HEK293 (cell line): ENCODE measurements around the gene SCFD2.

Experiments
- CTCF ChIA-PET: fragments of 350-600 bp; formaldehyde crosslinking; extraction: SDS; loops from one replicate; lab custom pipeline; 2021; ENCODE audit warnings: antibody characterized with exemption; lab: Yijun Ruan, JAX
- POLR2A ChIA-PET: fragments of 300-600 bp; formaldehyde crosslinking; extraction: SDS; loops from one replicate; lab custom pipeline; 2020; ENCODE audit warnings: antibody characterized with exemption, inconsistent platforms; lab: Yijun Ruan, JAX
- H3K27ac ChIP-seq: fragments of 200-500 bp; sonication (Bioruptor generic); 2 replicates; pipeline ENCODE4 v1.5.1; 2014; ENCODE audit warnings: low read depth, low read length, control low read depth, inconsistent platforms; ENCODE audit errors: extremely low read depth
- H3K36me3 ChIP-seq, 2 experiments: fragments of 200-500 bp in 1 of 2; sonication (Bioruptor generic) in 1 of 2; 1 replicate in 1 of 2; 2 replicates in 1 of 2; pipeline ENCODE4 v1.5.1; 2014 to 2017; ENCODE audit warnings: inconsistent platforms in 2 of 2, low read length in 2 of 2; ENCODE audit not compliant: control insufficient read depth in 2 of 2, insufficient read depth in 1 of 2
- H3K4me1 ChIP-seq: fragments of 200-500 bp; sonication (Bioruptor generic); 2 replicates; pipeline ENCODE4 v1.5.1; 2014; ENCODE audit warnings: mild to moderate bottlenecking, low read length, inconsistent platforms; ENCODE audit not compliant: control insufficient read depth, insufficient read depth
- H3K4me3 ChIP-seq: 2 replicates; pipeline ENCODE4 v1.5.1; 2011; ENCODE audit warnings: low read depth, mild to moderate bottlenecking, control low read depth, low read length, moderate library complexity
- H3K9me3 ChIP-seq: fragments of 200-500 bp; sonication (Bioruptor generic); 2 replicates; pipeline ENCODE4 v1.5.1; 2014; ENCODE audit warnings: low read depth, low read length, inconsistent platforms; ENCODE audit not compliant: control insufficient read depth, insufficient read depth
- KLF17 ChIP-seq: fragments of 450-650 bp; formaldehyde crosslinking; IDR thresholded peaks from 2 replicates; pipeline ENCODE4 v1.5.1; 2016; ENCODE audit warnings: missing biosample characterization, missing genetic modification characterization
- ZBTB21 ChIP-seq: fragments of 450-650 bp; formaldehyde crosslinking; IDR thresholded peaks from 2 replicates; pipeline ENCODE4 v1.5.1; 2017; ENCODE audit warnings: missing biosample characterization, missing genetic modification characterization
- ZBTB6 ChIP-seq: fragments of 450-650 bp; formaldehyde crosslinking; IDR thresholded peaks from 2 replicates; pipeline ENCODE4 v1.5.1; 2017; ENCODE audit warnings: missing biosample characterization, missing genetic modification characterization
- ZFHX2 ChIP-seq: fragments of 450-650 bp; formaldehyde crosslinking; conservative IDR thresholded peaks from 2 replicates; pipeline ENCODE4 v1.5.1; 2016; ENCODE audit warnings: missing biosample characterization, missing genetic modification characterization
- ZNF138 ChIP-seq: fragments of 450-650 bp; formaldehyde crosslinking; IDR thresholded peaks from 2 replicates; pipeline ENCODE4 v1.5.1; 2016; ENCODE audit warnings: missing biosample characterization, missing genetic modification characterization, borderline replicate concordance
- ZNF174 ChIP-seq: fragments of 450-650 bp; formaldehyde crosslinking; IDR thresholded peaks from 2 replicates; pipeline ENCODE4 v1.5.0; 2017; ENCODE audit warnings: missing biosample characterization, mild to moderate bottlenecking, missing genetic modification characterization
- ZNF175 ChIP-seq: fragments of 450-650 bp; formaldehyde crosslinking; IDR thresholded peaks from 2 replicates; pipeline ENCODE4 v1.5.1; 2016; ENCODE audit warnings: missing biosample characterization, missing genetic modification characterization
- ZNF19 ChIP-seq: fragments of 450-650 bp; formaldehyde crosslinking; IDR thresholded peaks from 2 replicates; pipeline ENCODE4; 2016; ENCODE audit warnings: missing biosample characterization, missing genetic modification characterization, low read depth
- ZNF221 ChIP-seq: fragments of 450-650 bp; formaldehyde crosslinking; IDR thresholded peaks from 2 replicates; pipeline ENCODE4 v1.5.1; 2017; ENCODE audit warnings: missing biosample characterization, missing genetic modification characterization, borderline replicate concordance
- ZNF274 ChIP-seq, 2 experiments: fragments of 200-500 bp in 1 of 2; fragments of 450-650 bp in 1 of 2; sonication (Bioruptor generic) in 1 of 2; formaldehyde crosslinking in 1 of 2; IDR thresholded peaks; 2 replicates each; pipeline versions ENCODE4 v1.5.1 to v1.6.1; 2014 to 2016; ENCODE audit warnings: borderline replicate concordance in 1 of 2, inconsistent platforms in 1 of 2, low read length in 1 of 2, missing biosample characterization in 1 of 2, missing genetic modification characterization in 1 of 2
- ZNF292 ChIP-seq: fragments of 450-650 bp; formaldehyde crosslinking; IDR thresholded peaks from 2 replicates; pipeline ENCODE4 v1.5.1; 2016; ENCODE audit warnings: low read depth, missing biosample characterization, missing genetic modification characterization, borderline replicate concordance
- ZNF416 ChIP-seq: fragments of 450-650 bp; formaldehyde crosslinking; IDR thresholded peaks from 2 replicates; pipeline ENCODE4 v1.5.1; 2016; ENCODE audit warnings: missing biosample characterization, missing genetic modification characterization
- ZNF473 ChIP-seq: fragments of 450-650 bp; formaldehyde crosslinking; IDR thresholded peaks from 2 replicates; pipeline ENCODE4 v1.5.1; 2017; ENCODE audit warnings: missing biosample characterization, missing genetic modification characterization
- ZNF514 ChIP-seq: fragments of 450-650 bp; formaldehyde crosslinking; IDR thresholded peaks from 2 replicates; pipeline ENCODE4 v1.5.1; 2016; ENCODE audit warnings: missing biosample characterization, missing genetic modification characterization
- ZNF521 ChIP-seq: fragments of 450-650 bp; formaldehyde crosslinking; IDR thresholded peaks from 2 replicates; pipeline ENCODE4 v1.5.1; 2017; ENCODE audit warnings: missing biosample characterization, mild to moderate bottlenecking, missing genetic modification characterization
- ZNF621 ChIP-seq: fragments of 450-650 bp; formaldehyde crosslinking; IDR thresholded peaks from 2 replicates; pipeline ENCODE4 v1.5.1; 2017; ENCODE audit warnings: missing biosample characterization, missing genetic modification characterization
- ZNF623 ChIP-seq: fragments of 450-650 bp; formaldehyde crosslinking; IDR thresholded peaks from 2 replicates; pipeline ENCODE4 v1.5.1; 2016; ENCODE audit warnings: missing biosample characterization, missing genetic modification characterization
- ZNF645 ChIP-seq: fragments of 450-650 bp; formaldehyde crosslinking; IDR thresholded peaks from 2 replicates; pipeline ENCODE4; 2016; ENCODE audit warnings: missing biosample characterization, missing genetic modification characterization
- ZNF654 ChIP-seq: fragments of 450-650 bp; formaldehyde crosslinking; IDR thresholded peaks from 2 replicates; pipeline ENCODE4 v1.5.1; 2016; ENCODE audit warnings: low read depth, missing biosample characterization, missing genetic modification characterization
- ZNF677 ChIP-seq: fragments of 450-650 bp; IDR thresholded peaks from 2 replicates; pipeline ENCODE4 v1.5.0; 2018; ENCODE audit warnings: missing biosample characterization, mild to moderate bottlenecking, missing genetic modification characterization, moderate library complexity
- ZNF837 ChIP-seq: fragments of 450-650 bp; formaldehyde crosslinking; IDR thresholded peaks from 2 replicates; pipeline ENCODE4 v1.5.1; 2016; ENCODE audit warnings: missing biosample characterization, missing genetic modification characterization
- TF ChIP-seq, protein P1 (sequence below): fragments of 450-650 bp; formaldehyde crosslinking; IDR thresholded peaks from 2 replicates; pipeline ENCODE4 v1.5.1; 2016; ENCODE audit warnings: missing biosample characterization, missing genetic modification characterization, borderline replicate concordance
- TF ChIP-seq, protein P2 (sequence below): fragments of 450-650 bp; formaldehyde crosslinking; IDR thresholded peaks from 2 replicates; pipeline ENCODE4 v1.5.0; 2017; ENCODE audit warnings: missing biosample characterization, missing genetic modification characterization, borderline replicate concordance
- TF ChIP-seq, protein P3 (sequence below): fragments of 450-650 bp; formaldehyde crosslinking; IDR thresholded peaks from 2 replicates; pipeline ENCODE4 v1.5.1; 2017; ENCODE audit warnings: missing biosample characterization, missing genetic modification characterization

SCFD2 gene

DNA sequence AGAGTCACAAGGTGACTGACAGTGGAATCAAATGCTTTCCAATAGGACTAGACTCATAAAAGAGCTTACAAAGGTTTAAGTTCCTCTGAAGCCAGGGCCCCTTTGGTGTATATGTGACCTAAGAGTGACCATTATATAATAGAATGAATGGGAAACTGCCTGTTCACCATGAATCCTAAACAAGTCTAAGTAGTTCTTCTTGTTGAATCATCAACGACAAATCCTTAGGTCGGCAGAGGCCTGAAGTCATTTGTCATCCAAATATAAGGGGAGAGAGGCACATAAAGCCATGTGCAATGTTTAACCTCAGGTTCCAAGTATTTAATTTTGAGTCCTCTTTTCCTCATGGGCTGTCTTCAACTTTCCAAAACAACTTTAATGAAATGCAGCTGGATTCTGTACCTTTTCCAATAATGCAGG is 381.4 kb downstream of the SCFD2 start (continued):
- TF ChIP-seq ZNF292 (no peak), ZNF416 (tag by site-specific recombination) (no peak), ZNF677 (no peak), ZNF623 (no peak), ZNF645 (tag by site-specific recombination) (no peak), ZNF221 (no peak)
- TF ChIP-seq, protein P1, sequence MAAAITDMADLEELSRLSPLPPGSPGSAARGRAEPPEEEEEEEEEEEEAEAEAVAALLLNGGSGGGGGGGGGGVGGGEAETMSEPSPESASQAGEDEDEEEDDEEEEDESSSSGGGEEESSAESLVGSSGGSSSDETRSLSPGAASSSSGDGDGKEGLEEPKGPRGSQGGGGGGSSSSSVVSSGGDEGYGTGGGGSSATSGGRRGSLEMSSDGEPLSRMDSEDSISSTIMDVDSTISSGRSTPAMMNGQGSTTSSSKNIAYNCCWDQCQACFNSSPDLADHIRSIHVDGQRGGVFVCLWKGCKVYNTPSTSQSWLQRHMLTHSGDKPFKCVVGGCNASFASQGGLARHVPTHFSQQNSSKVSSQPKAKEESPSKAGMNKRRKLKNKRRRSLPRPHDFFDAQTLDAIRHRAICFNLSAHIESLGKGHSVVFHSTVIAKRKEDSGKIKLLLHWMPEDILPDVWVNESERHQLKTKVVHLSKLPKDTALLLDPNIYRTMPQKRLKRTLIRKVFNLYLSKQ (tag by site-specific recombination) = no peak
- TF ChIP-seq, protein P2, sequence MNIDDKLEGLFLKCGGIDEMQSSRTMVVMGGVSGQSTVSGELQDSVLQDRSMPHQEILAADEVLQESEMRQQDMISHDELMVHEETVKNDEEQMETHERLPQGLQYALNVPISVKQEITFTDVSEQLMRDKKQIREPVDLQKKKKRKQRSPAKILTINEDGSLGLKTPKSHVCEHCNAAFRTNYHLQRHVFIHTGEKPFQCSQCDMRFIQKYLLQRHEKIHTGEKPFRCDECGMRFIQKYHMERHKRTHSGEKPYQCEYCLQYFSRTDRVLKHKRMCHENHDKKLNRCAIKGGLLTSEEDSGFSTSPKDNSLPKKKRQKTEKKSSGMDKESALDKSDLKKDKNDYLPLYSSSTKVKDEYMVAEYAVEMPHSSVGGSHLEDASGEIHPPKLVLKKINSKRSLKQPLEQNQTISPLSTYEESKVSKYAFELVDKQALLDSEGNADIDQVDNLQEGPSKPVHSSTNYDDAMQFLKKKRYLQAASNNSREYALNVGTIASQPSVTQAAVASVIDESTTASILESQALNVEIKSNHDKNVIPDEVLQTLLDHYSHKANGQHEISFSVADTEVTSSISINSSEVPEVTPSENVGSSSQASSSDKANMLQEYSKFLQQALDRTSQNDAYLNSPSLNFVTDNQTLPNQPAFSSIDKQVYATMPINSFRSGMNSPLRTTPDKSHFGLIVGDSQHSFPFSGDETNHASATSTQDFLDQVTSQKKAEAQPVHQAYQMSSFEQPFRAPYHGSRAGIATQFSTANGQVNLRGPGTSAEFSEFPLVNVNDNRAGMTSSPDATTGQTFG (tag by site-specific recombination) = no peak

DNA sequence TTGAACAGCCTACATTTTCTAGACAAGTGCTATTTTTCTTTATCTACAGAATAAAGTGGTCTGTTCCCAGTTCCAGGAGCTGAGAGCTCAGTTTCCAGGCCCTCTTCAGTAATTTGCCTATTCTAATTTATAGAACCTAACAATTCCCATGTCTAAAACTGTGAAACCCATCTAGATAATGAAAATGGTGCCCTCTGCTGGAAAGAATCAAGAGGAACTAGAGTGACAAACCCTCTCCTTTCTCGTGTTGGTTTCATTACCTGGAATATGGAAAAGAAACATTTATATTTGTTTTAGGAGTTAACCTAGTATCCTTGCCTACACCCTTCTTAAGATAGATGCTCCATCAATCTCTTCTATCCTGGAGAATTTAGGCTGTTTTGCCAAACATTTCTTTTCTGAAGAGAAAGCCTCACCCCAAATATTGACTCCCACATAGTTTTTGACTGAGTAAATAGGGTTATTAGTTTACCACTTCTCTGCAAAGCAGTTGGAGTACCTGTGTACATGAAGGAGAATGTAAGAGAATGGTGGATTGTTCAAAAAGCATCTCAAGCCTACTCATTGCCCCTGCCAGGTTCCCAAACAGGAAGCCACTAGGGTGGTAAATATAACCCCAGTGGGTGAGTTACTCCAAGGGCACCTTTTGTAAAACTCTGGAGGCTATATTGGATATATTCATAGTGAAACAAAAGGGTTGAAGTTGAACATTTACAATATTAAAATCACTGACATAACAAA is 382.1 kb downstream of the SCFD2 start:
- CTCF ChIA-PET = interaction anchor here (0.5 to 5.8 kb wide), 22 partner anchors 20 to 1251 kb away, joined by 3 to 77 read pairs (median 3); no protein-coding TSS in a partner anchor
- Histone ChIP-seq H3K9me3 (no peaks in the 10 kb centered on the region), H3K27ac (no peak overlapping the region), H3K4me3 (no peak overlapping the region), H3K36me3 (no peaks in the 10 kb centered on the region), H3K4me1 (0 out of 2 replicates have a peak, but pooled peaks cover 2% of the 10 kb centered on the region)
- TF ChIP-seq ZNF654 (tag by site-specific recombination) (peak; percentile 57), ZNF521 (tag by site-specific recombination) (no peak), ZNF621 (no peak), ZNF514 (no peak)
- TF ChIP-seq, protein P3, sequence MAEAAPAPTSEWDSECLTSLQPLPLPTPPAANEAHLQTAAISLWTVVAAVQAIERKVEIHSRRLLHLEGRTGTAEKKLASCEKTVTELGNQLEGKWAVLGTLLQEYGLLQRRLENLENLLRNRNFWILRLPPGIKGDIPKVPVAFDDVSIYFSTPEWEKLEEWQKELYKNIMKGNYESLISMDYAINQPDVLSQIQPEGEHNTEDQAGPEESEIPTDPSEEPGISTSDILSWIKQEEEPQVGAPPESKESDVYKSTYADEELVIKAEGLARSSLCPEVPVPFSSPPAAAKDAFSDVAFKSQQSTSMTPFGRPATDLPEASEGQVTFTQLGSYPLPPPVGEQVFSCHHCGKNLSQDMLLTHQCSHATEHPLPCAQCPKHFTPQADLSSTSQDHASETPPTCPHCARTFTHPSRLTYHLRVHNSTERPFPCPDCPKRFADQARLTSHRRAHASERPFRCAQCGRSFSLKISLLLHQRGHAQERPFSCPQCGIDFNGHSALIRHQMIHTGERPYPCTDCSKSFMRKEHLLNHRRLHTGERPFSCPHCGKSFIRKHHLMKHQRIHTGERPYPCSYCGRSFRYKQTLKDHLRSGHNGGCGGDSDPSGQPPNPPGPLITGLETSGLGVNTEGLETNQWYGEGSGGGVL (tag by site-specific recombination) = no peak
- POLR2A ChIA-PET = no interaction called here

- CTCF ChIA-PET = interaction anchor here (0.5 to 5.8 kb wide), 30 partner anchors 12 to 1251 kb away, joined by 3 to 77 read pairs (median 3); no protein-coding TSS in a partner anchor
- 0 out of 2 replicates have a peak, but pooled peaks cover 2% of the 10 kb centered on the region for H3K4me1 ChIP-seq
- POLR2A ChIA-PET = no interaction called here
- H3K4me3 ChIP-seq = no peak overlapping the region
- no peaks in the 10 kb centered on the region for H3K9me3 ChIP-seq
- H3K27ac ChIP-seq = no peak overlapping the region
- no peaks in the 10 kb centered on the region for H3K36me3 ChIP-seq
- TF ChIP-seq KLF17 (tag by site-specific recombination) (no peak), ZFHX2 (tag by site-specific recombination) (no peak), ZNF19 (tag by site-specific recombination) (no peak), ZBTB6 (no peak), ZNF473 (tag by site-specific recombination) (no peak), ZBTB21 (tag by site-specific recombination) (no peak), ZNF175 (no peak), ZNF837 (tag by site-specific recombination) (no peak), ZNF274 (IDR thresholded peaks at IDR 0.05; ENCODE audit: low read length) (no peak), ZNF274 (tag by site-specific recombination; IDR thresholded peaks at IDR 0.05; ENCODE audit: borderline replicate concordance) (no peak), ZNF174 (tag by site-specific recombination) (no peak), ZNF138 (tag by site-specific recombination) (no peak)
Observed at GRCh38 chr4:52982946-52983340, 382.9 kb downstream of the SCFD2 start.
